Stimulated activated CD8-positive, alpha-beta memory T cell treated with anti-CD3 and anti-CD28 coated beads, Interleukin-2, amount 100 ng/mL, for 1 hour (primary cell): ENCODE data around the gene SORCS1.
"Not testable (repeated sequence)": the region's sequence is repeated elsewhere in the genome, so short reads cannot be mapped to it uniquely, and the experiment has no call there.

Experiments
- DNase-seq, 2 donors: peaks; one replicate each; pipeline ENCODE4 v3.0.0-alpha.2; 2020; ENCODE audit warnings: low read depth in 2 of 2

Gene SORCS1

GRCh38 chr10:106947643-106948042, 216.9 kb downstream of the SORCS1 start:
- DNase-seq: no peak

- DNase-seq: no peak
Observed at GRCh38 chr10:106942035-106942662, 222.4 kb downstream of the SORCS1 start.

- no peak for DNase-seq
Observed at GRCh38 chr10:106941297-106942034, 223.0 kb downstream of the SORCS1 start.

- no peak for DNase-seq
Observed at GRCh38 chr10:106938513-106938912, 226.0 kb downstream of the SORCS1 start.

- no peak for DNase-seq
Observed at GRCh38 chr10:106935978-106936451, 228.5 kb downstream of the SORCS1 start.

GRCh38 chr10:106931853-106932249, 232.7 kb downstream of the SORCS1 start:
- no peak for DNase-seq

- no peak for DNase-seq
Observed at GRCh38 chr10:106931159-106931852, 233.2 kb downstream of the SORCS1 start.

GRCh38 chr10:106930751-106931150, 233.8 kb downstream of the SORCS1 start:
- DNase-seq: no peak

- no peak for DNase-seq
Observed at GRCh38 chr10:106929291-106929895, 235.1 kb downstream of the SORCS1 start.

- not testable (repeated sequence) for DNase-seq
Observed at GRCh38 chr10:106928151-106928550, 236.4 kb downstream of the SORCS1 start.

- DNase-seq: no peak
Observed at GRCh38 chr10:106925191-106925590, 239.3 kb downstream of the SORCS1 start.

GRCh38 chr10:106920538-106920937, 244.0 kb downstream of the SORCS1 start:
- DNase-seq: no peak

- DNase-seq: no peak
Observed at GRCh38 chr10:106919871-106920282, 244.6 kb downstream of the SORCS1 start.

- DNase-seq: no peak
Observed at GRCh38 chr10:106917452-106918055, 247.0 kb downstream of the SORCS1 start.

GRCh38 chr10:106914016-106914415, 250.5 kb downstream of the SORCS1 start:
- DNase-seq: no peak

- DNase-seq: no peak
Observed at GRCh38 chr10:106913348-106913747, 251.2 kb downstream of the SORCS1 start.

GRCh38 chr10:106911096-106911495, 253.4 kb downstream of the SORCS1 start:
- DNase-seq: no peak

- no peak for DNase-seq
Observed at GRCh38 chr10:106910666-106911065, 253.8 kb downstream of the SORCS1 start.

GRCh38 chr10:106908225-106908624, 256.3 kb downstream of the SORCS1 start:
- no peak for DNase-seq

GRCh38 chr10:106904209-106904608, 260.3 kb downstream of the SORCS1 start:
- DNase-seq: no peak

- no peak for DNase-seq
Observed at GRCh38 chr10:106903180-106903579, 261.3 kb downstream of the SORCS1 start.
